SU-DHL-6 (cell line): ENCODE data around the gene TESPA1.

Experiments used
- EZH2phosphoT487 ChIP-seq: fragments of 200-600 bp; sonication (generic), shearing (Covaris generic); conservative IDR thresholded peaks from 2 replicates; pipeline ENCODE4 v1.6.1; 2018; ENCODE audit warnings: mild to moderate bottlenecking, antibody characterized with exemption, low read length, moderate library complexity, mixed read lengths
- TF ChIP-seq, protein P1 (sequence below): fragments of 200-600 bp; sonication (generic); IDR thresholded peaks from one replicate; pipeline ENCODE4 v1.5.1; 2017; ENCODE audit warnings: antibody characterized with exemption, mild to moderate bottlenecking, low read length, moderate library complexity; ENCODE audit not compliant: insufficient read depth, poor library complexity, severe bottlenecking

DNA sequence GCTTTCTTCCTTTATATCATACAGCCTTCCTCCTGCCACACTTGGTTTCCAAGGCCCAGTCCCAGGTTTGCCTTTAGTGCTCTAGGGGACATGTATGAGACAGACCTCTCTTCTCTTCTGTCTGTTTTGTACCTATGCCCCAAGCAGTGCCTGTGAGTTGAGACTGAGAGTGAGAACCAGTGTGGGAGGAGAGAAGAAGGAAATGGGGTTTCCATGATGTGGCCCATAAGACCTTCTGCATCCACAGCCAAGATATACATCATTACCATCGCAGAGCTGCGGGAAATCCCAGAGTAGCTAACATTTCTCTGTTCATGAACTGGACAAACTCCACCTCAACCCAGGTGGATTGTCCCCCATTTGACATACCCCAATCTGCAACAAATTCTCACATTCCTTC, 2.8 kb downstream of the TESPA1 start:
- TF ChIP-seq, protein P1, sequence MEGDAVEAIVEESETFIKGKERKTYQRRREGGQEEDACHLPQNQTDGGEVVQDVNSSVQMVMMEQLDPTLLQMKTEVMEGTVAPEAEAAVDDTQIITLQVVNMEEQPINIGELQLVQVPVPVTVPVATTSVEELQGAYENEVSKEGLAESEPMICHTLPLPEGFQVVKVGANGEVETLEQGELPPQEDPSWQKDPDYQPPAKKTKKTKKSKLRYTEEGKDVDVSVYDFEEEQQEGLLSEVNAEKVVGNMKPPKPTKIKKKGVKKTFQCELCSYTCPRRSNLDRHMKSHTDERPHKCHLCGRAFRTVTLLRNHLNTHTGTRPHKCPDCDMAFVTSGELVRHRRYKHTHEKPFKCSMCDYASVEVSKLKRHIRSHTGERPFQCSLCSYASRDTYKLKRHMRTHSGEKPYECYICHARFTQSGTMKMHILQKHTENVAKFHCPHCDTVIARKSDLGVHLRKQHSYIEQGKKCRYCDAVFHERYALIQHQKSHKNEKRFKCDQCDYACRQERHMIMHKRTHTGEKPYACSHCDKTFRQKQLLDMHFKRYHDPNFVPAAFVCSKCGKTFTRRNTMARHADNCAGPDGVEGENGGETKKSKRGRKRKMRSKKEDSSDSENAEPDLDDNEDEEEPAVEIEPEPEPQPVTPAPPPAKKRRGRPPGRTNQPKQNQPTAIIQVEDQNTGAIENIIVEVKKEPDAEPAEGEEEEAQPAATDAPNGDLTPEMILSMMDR: no peak
- TF ChIP-seq EZH2phosphoT487: no peak
